Dedifferentiated amniotic fluid mesenchymal stem cell (primary cell): ENCODE data around the gene PRKD1.
A peak's percentile ranks its signal among the peaks of the same experiment; 100 is the strongest.
"Not testable (repeated sequence)": the region's sequence is repeated elsewhere in the genome, so short reads cannot be mapped to it uniquely, and the experiment has no call there.

ENCODE experiments used
- DNase-seq: peaks from one replicate; pipeline ENCODE4 v3.0.0-alpha.2; 2016; ENCODE audit errors: extremely low spot score

The PRKD1 gene

DNA sequence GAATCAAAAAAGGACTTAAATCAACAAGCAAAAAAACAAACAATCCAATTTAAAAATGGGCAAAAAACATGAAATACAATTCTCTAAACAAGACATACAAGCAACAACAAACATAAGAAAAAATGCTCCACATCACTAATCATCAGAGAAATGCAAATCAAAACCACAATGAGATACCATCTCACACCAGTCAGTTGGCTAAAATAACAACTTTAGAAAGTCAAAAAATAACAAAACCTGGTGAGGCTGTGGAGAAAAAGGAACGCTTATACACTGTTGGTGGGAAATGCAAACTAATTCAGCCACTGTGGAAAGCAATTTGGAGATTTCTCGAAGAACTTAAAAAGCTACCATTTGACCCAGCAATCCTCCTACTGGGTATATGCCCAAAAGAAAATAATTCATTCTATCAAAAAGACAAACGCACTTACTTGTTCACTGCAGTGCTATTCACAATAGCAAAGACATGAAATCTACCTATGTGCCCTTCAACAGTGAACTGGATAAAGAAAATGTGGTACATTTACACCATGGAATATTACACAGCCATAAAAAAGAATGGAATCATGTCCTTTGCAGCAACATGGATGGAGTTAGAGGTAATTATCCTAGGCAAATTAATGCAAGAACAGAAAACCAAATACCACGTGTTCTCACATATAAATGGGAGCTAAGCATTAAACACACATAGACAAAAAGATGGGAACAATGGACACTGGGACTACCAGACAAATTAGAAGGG, 26.9 kb downstream of the PRKD1 start:
- no peak for DNase-seq

DNA sequence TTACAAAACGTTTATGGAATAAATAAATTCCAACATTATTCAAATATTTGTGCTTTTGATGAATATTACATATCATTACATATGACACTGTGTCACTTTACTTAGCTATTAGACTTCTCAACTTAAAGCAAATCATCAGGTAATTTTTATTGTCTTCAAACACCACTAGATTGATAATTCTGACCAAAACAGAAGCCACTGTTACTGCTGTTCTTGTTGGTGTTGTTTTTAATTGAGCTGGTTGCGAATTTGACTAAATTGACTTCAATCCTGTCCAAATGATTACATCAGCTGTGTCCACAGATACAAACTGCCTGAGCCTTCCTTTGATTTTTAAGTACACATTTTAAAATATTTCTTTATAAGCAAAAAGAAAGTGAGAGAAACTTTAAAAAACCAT, 29.2 kb downstream of the PRKD1 start:
- no peak for DNase-seq

DNA sequence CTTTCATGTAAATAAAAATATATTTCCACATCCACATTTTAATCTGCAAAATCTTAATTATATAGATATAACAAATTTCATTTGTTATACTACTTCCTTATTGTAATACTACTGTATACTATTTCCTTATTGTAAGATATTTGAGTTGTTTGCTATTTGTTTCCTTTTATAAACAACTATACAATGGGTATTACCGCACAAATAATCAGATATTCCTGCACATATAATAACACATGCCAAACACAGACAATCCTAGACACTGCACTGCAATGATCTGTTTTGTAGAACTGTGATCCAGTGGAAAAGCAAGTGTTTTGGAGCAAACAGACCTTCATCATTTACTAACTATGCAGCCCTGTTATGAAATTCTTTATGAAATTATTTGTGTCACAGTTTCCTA, 30.5 kb downstream of the PRKD1 start:
- no peak for DNase-seq

DNA sequence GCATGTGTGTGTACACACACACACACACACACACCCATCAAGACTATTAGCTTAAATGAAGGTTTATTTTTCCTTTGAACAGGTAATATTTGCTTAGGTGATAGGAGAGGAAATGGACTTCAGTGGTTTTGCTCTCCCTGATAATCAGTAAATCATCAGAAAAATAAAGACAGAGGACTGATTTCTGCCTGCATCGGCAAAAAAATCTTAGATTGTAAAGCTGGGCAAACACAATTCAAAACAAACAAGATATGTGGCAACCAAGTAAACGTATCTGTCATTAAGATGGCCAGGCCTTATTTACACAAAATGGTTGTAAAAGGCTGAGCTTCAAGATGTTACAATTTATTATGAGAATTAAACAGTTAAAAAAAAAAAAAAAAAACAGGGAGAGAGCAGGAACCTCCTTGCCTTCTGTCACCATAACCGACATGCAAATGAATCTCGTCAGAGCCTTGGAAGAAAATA, 31.3 kb downstream of the PRKD1 start:
- DNase-seq: no peak

DNA sequence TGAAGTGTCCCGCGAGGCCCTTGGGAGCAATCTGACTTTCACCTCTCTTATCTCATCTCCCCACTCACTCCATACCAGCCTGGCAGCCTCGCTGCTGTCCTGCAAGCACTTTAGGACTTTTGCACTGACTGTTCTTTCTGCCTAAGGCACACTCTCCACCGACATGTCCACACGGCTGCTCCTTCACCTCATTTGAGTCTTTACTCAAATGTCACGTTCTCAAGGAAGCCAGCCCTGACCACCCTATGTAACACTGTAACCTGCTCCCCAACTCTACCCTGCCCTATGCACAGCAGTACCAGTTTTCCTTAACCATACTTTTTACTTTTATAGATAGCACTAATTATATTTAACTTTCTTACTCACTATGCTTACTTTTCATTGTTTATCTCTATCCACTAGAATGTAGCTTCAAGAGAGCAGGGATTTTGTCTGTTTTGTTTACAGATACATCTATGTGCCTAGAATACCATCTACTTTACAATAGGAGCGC, 32.0 kb downstream of the PRKD1 start:
- DNase-seq: no peak

DNA sequence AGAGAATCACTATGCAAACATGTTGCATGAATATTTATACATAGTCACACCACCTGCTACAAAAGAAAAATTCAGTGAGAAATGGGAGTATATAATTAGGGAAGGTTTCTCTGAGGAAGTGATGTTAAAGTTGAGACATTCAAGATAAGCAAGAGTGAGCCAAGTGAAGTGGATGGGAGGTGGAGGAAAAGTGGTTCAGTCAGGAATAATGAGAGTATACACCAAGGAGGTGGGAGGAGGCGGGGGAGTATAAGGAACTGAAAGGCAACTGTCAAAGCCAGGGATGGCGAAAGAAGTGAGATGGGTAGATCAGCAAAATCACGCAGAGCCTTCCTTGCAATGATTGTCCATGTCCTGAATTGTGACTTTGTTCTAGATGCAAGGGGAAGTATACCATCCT, 33.7 kb downstream of the PRKD1 start:
- DNase-seq: no peak

DNA sequence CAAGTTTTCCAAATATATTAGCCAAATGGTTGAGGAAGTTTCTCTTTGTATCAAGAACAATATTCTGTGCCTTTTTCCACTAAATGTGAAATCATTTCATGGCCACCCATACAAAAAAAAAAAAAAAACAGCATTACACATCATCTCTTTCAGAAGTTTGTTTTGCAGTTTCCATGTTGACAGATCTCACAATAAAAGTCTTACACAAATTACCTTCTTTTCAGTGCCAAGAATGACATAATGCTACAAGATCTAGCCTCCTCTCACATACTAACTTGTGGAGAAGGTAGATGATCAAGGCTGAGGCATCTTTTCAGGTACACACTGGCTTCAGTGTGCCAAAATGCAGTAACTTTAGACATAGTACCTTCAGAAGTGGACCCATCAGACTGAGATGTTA, 35.3 kb downstream of the PRKD1 start:
- no peak for DNase-seq

DNA sequence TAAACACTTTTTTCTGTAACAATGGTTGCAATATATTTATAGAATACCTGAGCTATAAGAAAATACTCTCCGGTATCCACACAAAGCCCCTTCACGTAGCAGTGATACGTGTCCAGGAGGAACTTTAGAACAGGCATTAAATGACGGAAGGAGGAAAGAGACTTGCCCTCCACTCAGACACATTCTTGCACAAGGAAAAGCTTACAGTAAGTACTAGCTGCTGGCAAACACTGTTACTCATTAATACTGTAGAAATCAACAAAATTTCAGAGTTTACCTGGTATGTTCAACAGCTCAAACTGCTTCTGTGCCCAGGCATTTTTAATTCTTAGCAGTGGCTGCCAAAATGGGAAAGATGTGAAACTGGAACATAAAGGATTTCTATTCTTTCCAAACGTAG, 41.7 kb downstream of the PRKD1 start:
- DNase-seq: no peak

DNA sequence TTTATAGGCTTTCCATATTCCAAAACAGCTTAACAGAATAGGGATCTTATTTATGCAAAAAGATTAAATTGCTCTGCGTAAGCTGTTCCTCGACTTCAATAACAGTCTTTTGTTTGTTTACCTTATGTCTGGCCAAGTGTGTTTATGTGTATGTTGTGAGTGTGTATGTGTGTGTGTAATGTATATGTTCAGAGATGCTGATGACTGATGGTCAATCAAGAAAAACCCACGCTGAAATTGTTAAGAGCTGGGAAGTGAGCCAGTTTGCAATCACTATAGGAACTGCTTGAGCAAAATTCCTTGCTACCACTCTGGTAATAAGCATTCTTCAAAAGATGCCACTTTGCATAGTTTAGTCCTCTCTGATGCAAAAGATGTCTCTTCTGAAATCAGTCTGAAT, 59.6 kb downstream of the PRKD1 start:
- DNase-seq: peak; percentile 27

DNA sequence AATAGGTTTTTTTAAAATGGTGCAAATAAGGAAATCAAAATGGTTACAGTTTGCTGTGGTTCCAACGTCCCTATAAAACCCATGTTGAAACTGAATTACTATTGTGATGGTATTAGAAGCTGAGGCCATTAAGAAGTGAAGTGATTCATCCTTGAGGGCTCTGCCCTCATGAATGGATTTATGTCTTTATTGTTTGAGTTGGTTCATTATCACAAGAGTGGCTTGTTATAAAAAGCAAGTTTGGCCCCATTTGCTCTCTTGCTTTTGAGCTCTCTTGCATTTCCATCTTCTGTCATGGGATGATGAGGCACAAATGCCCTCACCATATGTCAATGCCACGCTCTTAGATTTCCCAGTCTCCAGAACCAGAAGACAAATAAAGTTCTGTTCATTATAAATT, 62.3 kb downstream of the PRKD1 start:
- no peak for DNase-seq

DNA sequence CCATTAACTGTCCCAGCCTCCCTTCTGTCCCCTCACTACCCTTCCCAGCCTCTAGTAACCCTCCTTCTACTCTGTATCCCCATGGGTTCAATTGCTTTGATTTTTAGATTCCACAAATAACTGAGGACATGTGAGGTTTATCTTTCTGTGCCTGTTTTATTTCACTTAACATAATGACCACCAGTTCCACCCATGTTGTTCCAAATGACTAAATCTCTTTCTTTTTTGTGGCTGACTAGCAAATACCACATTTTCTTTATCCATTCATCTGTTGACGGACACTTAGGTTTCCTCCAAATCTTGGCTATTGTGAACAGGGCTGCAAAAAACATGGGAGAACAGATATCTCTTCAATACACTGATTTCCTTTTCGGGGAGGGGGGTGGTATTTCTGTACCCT, 65.7 kb downstream of the PRKD1 start:
- DNase-seq: no peak

DNA sequence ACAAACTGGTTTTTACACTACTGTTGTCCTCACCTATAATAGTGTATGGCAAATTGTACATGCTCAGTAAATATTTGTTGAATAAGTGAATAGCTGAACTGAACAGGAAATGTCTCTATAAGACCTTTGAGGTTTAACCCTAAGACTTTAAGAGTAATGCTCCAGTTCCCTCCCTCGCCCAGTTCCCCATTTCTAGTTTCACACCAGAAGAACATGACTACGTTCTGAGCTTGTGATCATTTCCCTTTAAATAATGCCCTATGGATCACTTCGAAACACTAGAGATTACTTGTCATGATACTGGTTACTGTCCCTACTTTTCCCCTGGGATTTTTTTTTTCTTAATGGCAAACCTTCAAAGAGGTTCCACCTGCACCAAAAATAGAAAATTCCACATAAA, 69.3 kb downstream of the PRKD1 start:
- DNase-seq: no peak

DNA sequence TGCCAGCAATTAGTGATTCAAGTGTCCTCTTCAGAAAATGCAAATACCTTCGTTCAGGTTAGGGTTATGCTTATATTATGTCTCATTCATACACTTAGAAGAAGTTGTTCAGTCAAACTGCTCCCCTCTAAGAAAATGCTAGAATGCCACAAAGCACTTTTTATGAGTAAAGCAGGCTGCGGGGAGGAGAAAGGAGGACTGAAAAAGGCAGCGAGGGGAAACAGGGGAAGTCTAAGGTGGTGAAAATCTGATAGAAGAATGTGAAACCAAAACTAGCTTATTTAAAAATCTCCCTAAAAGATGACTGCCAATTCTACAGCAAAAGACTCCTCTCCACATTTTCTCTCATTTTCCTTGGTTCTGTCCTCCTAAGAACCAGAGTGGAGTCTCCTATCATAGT, 70.1 kb downstream of the PRKD1 start:
- no peak for DNase-seq

DNA sequence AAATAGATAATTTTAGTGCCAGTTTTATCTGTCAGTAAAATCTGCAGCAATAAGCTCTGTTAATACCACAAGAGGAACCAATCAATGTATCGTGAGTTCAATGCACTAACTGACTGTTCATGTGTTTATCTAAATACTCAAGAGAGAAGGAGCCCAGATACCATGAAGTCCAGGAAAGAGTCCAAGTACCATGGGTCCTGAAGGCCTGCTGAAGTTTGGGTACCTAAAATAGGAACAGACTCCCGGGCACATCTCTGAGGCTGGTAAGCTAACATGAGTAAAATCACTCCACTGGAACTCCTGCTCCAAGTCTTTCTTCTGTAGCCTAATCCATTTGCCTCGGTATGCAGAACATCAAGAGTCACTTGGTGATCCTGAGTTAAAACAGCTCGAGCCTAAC, 71.1 kb downstream of the PRKD1 start:
- DNase-seq: no peak

DNA sequence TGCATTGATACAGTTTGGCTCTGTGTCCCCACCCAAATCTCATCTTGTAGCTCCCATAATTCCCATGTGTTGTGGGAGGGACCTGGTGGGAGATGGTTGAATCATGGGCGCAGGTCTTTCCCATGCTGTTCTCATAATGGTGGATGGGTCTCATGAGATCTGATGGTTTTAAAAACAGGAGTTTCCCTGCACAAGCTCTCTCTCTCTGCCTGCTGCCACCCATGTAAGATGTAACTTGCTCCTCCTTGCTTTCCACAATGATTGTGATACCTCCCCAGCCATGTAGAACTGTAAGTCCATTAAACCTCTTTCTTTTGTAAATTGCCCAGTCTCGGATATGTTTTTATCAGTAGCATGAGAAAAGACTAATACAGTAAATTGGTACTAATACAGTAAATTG, 74.0 kb downstream of the PRKD1 start:
- not testable (repeated sequence) for DNase-seq

DNA sequence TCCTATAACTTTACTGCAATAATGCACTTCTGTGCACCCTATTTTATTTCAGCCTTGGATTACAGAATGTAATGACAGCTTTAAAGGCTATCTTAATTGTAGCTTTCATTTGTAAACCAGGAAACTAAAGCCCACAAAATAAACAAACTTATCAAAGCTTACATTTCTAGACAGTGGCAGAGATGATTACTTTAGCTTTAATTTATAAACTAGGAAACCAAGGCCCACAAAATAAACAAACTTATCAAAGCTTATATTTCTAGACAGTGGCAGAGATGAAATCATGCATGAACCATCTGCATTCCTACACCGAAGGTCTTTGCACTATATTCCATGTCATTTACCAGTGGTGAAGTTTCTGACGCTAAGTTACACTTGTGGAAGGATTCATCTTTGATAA, 74.4 kb downstream of the PRKD1 start:
- DNase-seq: no peak

DNA sequence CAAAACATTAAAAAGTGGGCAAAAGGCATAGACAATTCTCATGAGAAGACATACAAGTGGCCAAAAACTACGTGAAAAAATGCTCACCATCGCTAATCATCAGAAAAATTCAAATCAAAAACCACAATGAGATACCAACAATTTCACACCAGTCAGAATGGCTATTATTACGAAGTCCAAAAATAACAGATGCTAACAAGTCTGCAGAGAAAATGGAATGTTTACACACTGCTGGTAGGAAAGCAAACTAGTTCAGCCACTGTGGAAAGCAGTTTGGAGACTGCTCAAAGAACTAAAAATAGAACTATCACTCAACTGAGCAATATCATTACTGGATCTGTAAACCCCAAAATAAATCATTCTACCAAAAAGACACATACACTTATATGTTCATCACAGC, 76.2 kb downstream of the PRKD1 start:
- DNase-seq: no peak

DNA sequence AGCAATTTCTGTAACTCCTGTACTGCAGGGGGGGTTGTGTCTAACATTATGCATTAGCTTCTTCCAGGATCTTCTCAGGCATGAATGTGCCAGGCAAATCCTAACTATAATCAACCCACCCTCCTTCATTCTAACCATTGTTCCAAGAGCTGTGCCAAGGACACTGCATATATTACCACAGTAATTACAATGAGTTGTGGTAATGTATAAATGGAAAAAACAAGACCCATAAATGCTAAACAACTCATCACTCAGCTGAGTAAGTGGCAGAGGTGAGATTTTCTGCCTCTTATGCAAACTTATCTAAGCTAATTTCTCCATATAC, 80.6 kb downstream of the PRKD1 start:
- no peak for DNase-seq

DNA sequence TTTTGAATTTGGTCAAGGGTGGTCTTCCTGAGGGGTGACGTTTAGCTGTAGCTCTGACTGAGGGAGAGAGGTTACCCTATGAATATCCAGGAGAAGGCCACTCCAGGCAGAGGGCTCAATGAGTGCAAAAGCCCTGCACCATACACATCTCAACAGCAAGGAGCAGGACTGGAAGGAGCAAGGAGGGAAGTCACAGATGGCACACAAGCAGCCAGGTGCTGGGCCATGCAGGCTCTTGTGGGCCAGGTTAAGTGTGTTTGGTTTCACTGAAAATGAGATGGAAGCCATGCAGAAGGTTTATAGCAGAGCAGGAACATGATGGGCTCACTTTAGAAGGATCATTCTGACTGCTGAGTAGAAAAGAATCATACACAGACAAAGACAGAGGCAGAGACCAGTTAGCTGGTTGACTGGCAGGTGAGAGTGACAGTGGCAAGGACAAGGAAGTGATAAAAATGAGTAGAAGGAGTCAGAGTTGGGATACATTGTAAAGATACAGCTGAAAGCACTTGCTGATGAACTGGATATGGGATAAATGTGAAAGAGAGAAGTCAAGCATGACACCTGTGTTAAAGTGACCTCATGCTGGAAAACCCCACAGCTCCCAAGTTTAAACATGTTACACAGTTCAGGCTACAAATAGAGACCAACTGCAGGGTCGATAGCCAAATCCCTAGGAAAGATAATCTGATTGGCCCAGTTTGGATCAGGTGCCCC, 81.2 kb downstream of the PRKD1 start:
- no peak for DNase-seq

DNA sequence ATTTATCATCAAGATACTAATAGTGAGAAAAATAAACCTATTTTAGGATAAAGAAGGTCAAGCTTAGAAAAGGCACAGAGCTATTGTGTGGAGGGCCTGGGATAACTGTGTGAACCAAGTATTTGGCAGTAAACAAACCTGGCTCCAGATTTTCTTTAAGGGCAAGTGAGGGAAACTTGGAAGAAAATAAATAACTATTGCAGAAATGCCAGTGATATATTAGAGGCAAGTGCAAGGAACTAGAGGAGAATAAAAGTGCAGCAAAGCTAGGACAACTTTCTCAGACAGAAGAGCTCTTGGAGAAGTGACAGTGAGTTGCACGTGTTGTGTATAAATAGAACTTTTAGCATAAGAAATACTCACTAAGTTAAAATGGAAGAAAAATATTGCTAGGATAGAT, 83.7 kb downstream of the PRKD1 start:
- DNase-seq: no peak

DNA sequence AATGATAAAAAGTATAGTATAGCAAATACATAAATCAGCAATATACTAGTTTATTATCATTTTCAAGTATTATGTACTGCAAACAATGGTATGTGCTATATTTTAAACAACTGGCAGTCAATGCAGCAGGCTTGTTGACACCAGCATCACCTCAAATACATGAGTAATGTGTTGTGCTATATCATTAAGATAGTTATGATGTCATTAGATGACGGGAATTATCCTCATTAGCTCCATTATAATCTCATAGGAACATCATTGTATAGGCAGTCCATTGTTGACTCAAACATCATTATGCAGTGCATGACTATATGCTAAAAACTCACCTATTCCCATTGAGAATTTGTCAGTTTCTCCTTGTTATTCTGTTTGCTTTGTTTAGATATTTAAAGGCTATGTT, 85.4 kb downstream of the PRKD1 start:
- no peak for DNase-seq

DNA sequence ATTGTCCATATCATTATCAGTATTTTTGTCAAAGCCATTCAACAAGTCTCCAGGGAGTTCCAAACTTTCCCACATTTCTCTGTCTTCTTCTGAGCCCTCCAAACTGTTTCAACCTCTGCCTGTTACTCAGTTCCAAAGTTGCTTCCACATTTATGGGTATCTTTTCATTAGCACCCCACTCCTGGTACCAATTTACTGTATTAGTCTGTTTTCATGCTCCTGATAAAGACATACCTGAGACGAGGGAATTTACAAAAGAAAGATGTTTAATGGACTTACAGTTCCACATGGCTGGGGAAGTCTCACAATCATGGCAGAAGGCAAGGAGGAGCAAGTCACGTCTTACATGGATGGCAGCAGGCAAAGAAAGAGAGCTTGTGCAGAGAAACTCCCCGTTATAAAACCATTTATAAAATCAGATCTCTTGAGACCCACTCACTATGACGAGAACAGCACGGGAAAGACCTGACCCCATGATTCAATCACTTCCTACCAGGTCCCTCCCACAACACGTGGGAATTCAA, 87.2 kb downstream of the PRKD1 start:
- DNase-seq: not testable (repeated sequence)

DNA sequence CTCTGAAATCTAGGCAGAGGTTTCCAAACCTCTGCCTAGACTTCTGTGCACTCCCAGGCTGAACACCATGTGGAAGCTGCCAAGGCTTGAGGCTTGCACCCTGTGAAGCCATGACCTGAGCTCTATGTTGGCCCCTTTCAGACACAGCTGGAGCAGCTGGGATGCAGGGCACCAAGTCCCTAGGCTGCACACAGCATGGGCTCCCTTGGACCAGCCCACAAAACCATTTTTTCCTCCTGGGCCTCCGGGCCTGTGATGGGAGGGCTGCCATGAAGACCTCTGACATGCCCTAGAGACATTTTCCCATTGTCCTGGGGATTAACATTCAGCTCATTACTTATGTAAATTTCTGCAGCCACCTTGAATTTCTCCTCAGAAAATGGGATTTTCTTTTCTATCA, 88.0 kb downstream of the PRKD1 start:
- not testable (repeated sequence) for DNase-seq
